Left lung (tissue), 10 donors: ENCODE results near the gene C12orf57. TPM values are rescaled to one million over a fixed set of nuclear protein-coding genes. Genes with fewer than 3 reads are reported as not detected.

Source experiments
- ATAC-seq: fragments of 200-7000 bp; cut with Tn5 transposase; one replicate; pipeline ENCODE4 v1.9.1; 2020; ENCODE audit warnings: moderate library complexity
- DNase-seq, 4 donors: peaks; one replicate each; pipeline ENCODE4 v3.0.0-alpha.2; 2013 to 2020
- H3K27ac ChIP-seq, 2 donors: fragments of 200-600 bp; sonication (generic) in 1 of 2; one replicate each; pipeline versions ENCODE4 v1.5.0 to v1.8.0; 2020 to 2021
- H3K27me3 ChIP-seq, 2 donors: fragments of 200-600 bp; sonication (generic) in 1 of 2; one replicate each; pipeline versions ENCODE4 v1.5.0 to v1.8.0; 2020 to 2021
- H3K36me3 ChIP-seq, 2 donors: fragments of 200-600 bp; sonication (generic) in 1 of 2; one replicate each; pipeline versions ENCODE4 v1.5.0 to v1.8.0; 2020 to 2021
- H3K4me1 ChIP-seq, 2 donors: fragments of 200-600 bp; one replicate each; pipeline ENCODE4 v1.8.0; 2021
- H3K4me3 ChIP-seq, 2 donors: fragments of 200-600 bp; sonication (generic) in 1 of 2; one replicate each; pipeline versions ENCODE4 v1.5.0 to v1.8.0; 2020 to 2021; ENCODE audit warnings: mild to moderate bottlenecking in 1 of 2
- H3K9me3 ChIP-seq, 2 donors: fragments of 200-600 bp; sonication (generic) in 1 of 2; one replicate each; pipeline versions ENCODE4 v1.5.0 to v1.8.0; 2020 to 2021
- CTCF ChIP-seq, 2 donors: fragments of 200-600 bp; sonication (generic) in 1 of 2; IDR thresholded peaks; one replicate each; pipeline versions ENCODE4 v1.5.0 to v1.8.0; 2021; ENCODE audit warnings: antibody characterized with exemption in 2 of 2
- intact Hi-C, 2 donors: fragments of 100-400 bp; cut with DNase I; formaldehyde crosslinking; loops; one replicate each; pipeline versions ENCODE4 v1.11.2 to v1.14.2; 2022
- polyA plus RNA-seq, 6 donors: library from polyadenylated mRNA; unstranded; fragments of 120-200 nt; gene quantifications; one replicate each; pipeline ENCODE4 v1.2.1, GENCODE V29; 2013; ENCODE audit not compliant: insufficient read length in 6 of 6
- total RNA-seq, 2 donors: library from RNA; stranded (reverse); fragmentation: NEBNext Ultra II Directional; extraction: Animal tissue kit (Norgen Biotek cat#: 25700); gene quantifications; one replicate each; pipeline ENCODE4 v1.2.1, GENCODE V29; 2021
- donor health status: DM: no; HTN: yes; CAD: no.
- donor health status: DM: no; HTN: no; CAD: no.

Gene C12orf57
- total and polyA plus RNA-seq, 8 donors: 159 to 239 (median 199) TPM

- H3K4me1 ChIP-seq: peaks cover 5 to 74% of the 10 kb centered on the region in 2 donors
- no peak for ATAC-seq
- H3K36me3 ChIP-seq: peaks cover 0 to 50% of the 10 kb centered on the region in 2 donors
- H3K27ac ChIP-seq: peak overlapping the region; percentile 26 to 93
- intact Hi-C loops: loop anchor here in 1 of 2 donors (10.0 kb wide), 1 partner anchor 160 kb away; no protein-coding TSS in a partner anchor
- no peaks in the 10 kb centered on the region for H3K27me3 ChIP-seq
- H3K4me3 ChIP-seq: peak overlapping the region in 1 of 2 donors; percentile 69
- no peak for TF ChIP-seq CTCF (IDR thresholded peaks at IDR 0.05)
- no peaks in the 10 kb centered on the region for H3K9me3 ChIP-seq
- DNase-seq: peak in 1 of 4 donors; percentile 31
These were observed 10.7 kb downstream of the C12orf57 start for GRCh38 chr12:6954316-6955107.

GRCh38 chr12:6955108-6956020 lies 11.5 kb downstream of the C12orf57 start:
- H3K4me1 ChIP-seq: peaks cover 12 to 78% of the 10 kb centered on the region in 2 donors

GRCh38 chr12:6956021-6956727 lies 12.4 kb downstream of the C12orf57 start:
- no peaks in the 10 kb centered on the region for H3K27me3 ChIP-seq
- DNase-seq (no peak), ATAC-seq (no peak)
- H3K9me3 ChIP-seq: no peaks in the 10 kb centered on the region
- peak overlapping the region in 1 of 2 donors; percentile 93 for H3K27ac ChIP-seq
- H3K36me3 ChIP-seq: peaks cover 0 to 66% of the 10 kb centered on the region in 2 donors
- H3K4me1 ChIP-seq: peaks cover 19 to 79% of the 10 kb centered on the region in 2 donors
- peak overlapping the region in 1 of 2 donors; percentile 69 for H3K4me3 ChIP-seq
- intact Hi-C loops: loop anchor here in 1 of 2 donors (10.0 kb wide), 1 partner anchor 159 kb away; no protein-coding TSS in a partner anchor
- no peak for TF ChIP-seq CTCF (IDR thresholded peaks at IDR 0.05)

More at GRCh38 chr12:6955108-6956020, 11.5 kb downstream of the C12orf57 start:
- TF ChIP-seq CTCF (IDR thresholded peaks at IDR 0.05): no peak
- peak in 2 of 4 donors; percentile 30 to 41 for DNase-seq
- H3K27ac ChIP-seq: peak overlapping the region in 1 of 2 donors; percentile 93
- peak overlapping the region in 1 of 2 donors; percentile 69 for H3K4me3 ChIP-seq
- no peaks in the 10 kb centered on the region for H3K9me3 ChIP-seq
- H3K27me3 ChIP-seq: no peaks in the 10 kb centered on the region
- peaks cover 0 to 58% of the 10 kb centered on the region in 2 donors for H3K36me3 ChIP-seq
- no peak for ATAC-seq
- intact Hi-C loops: loop anchor here in 1 of 2 donors (10.0 kb wide), 1 partner anchor 159 kb away; no protein-coding TSS in a partner anchor

- peaks cover 28 to 89% of the 10 kb centered on the region in 2 donors for H3K4me1 ChIP-seq
These were observed 13.4 kb downstream of the C12orf57 start for GRCh38 chr12:6957151-6957701.

More at GRCh38 chr12:6957151-6957701, 13.4 kb downstream of the C12orf57 start:
- DNase-seq (peak in 1 of 4 donors; percentile 55), ATAC-seq (no peak)
- H3K27ac ChIP-seq: peak overlapping the region in 1 of 2 donors; percentile 93
- H3K9me3 ChIP-seq: no peaks in the 10 kb centered on the region
- H3K36me3 ChIP-seq: peaks cover 0 to 68% of the 10 kb centered on the region in 2 donors
- TF ChIP-seq CTCF (IDR thresholded peaks at IDR 0.05): no peak
- H3K27me3 ChIP-seq: no peaks in the 10 kb centered on the region
- intact Hi-C loops: loop anchor here in 1 of 2 donors (10.0 kb wide), 1 partner anchor 158 kb away; no protein-coding TSS in a partner anchor
- no peak overlapping the region for H3K4me3 ChIP-seq
